HG02759 (cell line): ENCODE data around the gene ZNF518B.

Source experiments
- ATAC-seq: cut with Tn5 transposase; IDR thresholded peaks from one replicate; pipeline ENCODE4 v1.9.1; 2021; ENCODE audit warnings: mild to moderate bottlenecking, moderate library complexity; ENCODE audit not compliant: unreplicated experiment

The ZNF518B gene

GRCh38 chr4:10457255-10457801 is at the start of gene ZNF518B:
TSS of gene ZNF518B (minus strand) at chr4:10457426. CDS start at chr4:10446328, 11,098 bp downstream.
- ATAC-seq = peak; percentile 79

DNA sequence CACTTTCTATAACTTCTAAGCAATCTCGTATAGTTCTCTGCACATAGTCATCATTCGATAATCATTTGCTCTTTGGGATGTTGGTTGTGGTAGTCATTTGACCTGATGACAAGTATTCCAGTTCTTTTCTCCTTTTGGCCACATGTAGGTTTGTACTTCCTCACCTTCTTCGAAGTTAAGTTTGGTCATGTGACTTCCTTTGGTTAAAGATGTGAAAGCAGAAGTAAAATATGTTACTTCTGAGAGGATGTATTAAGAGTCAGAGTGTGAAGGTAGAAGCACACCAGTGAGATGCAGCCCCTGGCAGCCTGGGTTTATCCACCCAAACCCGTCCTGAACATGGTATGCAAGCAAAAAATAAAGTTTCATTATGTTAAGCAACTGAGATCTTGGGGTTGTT is 48.9 kb upstream of the ZNF518B start:
- ATAC-seq = no peak

DNA sequence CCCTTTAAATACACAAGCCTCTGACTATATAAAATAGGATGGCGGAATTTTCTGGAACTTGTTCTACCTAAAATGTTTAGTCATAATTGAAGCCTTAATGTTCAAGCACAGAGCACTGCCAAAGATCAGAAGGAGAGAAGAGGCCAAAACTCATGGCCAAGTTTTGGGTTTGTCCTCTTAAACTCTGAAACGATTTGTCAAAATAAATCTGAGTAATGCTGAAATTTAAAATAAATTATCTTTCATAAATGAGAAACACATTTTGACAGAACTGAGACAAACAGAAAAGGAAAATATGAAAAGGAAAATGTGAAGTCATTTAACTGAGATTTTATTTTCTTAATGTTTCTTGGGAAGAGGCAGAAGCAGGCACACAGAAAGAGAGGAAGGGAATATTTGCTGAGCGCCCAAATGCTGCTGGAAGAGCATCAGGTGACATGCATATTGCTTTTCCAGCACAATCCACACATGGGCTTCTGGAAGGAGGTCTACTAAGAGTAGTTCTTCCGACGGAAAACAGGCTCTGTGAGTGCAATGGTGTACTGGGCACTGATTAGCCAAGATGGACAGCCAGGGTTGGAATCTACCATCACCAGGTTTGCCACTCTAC is 47.4 kb upstream of the ZNF518B start:
- ATAC-seq = no peak

GRCh38 chr4:10502717-10503116 is 45.5 kb upstream of the ZNF518B start:
- ATAC-seq = no peak

DNA sequence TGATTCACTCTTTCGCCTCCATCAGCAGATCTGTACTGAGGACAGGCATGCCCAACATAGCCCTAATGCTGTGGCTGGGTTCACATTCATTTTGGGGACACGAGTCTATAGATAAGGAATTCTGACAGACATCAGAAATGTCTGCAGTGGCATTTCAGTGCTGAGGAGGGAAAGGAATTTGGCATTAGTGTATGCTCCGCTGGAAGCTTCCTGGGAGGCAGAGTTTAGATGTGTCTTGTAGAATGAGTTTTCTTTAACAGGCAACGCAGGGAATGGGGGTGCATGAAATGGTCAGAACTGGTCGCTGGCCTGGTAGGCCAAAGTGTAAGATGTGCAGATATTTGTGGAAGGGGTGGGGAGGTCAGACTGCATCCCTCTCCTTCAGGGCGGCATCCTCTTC is 43.5 kb upstream of the ZNF518B start:
- ATAC-seq = no peak

DNA sequence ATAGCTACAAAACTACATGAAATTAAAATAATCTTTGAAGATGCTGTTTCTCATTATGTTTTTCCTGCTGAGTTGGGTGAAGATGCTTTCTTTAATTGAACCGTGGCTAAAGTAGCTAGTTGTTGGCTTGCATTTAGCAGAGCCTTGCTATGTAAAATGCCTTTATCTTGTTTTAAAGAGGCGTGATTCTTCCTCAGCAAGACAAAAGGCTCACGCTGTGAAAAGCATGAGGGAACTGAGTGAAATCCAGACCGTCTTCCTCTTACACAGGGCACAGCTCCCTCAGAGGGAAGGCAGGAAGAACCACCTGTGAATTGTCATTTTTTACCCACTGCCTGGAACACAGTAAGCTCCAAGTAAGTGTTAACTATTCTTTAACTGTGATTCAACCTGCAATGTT is 39.0 kb upstream of the ZNF518B start:
- ATAC-seq = no peak

DNA sequence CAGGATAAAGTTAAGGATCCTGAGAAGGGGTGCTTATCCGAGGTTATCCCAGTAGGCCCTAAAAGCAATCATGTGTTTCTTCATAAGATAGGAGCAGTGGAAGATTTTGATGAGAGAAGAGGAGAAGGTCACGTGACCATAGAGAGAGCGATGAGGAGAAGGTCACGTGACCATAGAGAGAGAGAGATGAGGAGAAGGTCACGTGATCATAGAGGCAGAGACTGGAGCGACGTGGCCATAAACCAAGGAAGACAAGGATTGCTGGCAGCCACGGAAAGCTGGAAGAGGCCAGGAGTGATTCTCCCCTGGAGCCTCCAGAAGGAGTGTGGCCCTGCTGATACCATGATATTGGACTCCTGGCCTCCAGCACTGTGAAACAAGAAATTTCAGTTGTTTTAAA is 38.4 kb upstream of the ZNF518B start:
- ATAC-seq = no peak

DNA sequence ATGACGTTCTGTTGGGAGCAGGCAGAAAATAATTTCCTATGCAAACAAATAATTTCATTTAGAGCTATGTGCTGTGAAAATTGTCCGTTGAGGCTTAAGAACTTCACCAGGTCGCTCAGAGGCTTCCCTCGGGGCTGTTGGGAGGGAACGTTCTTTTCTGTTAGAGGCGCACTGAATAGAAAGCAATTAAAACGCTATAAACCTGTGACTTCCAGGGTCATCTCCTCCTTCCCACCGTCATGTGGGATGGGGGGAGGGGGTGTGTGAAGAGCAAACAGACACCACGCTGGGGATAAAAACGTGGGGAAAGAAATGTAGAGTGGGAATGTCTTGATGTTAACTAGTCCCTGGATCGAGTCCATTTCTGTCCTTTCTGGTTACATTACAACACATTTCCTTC is 35.2 kb upstream of the ZNF518B start:
- no peak for ATAC-seq

DNA sequence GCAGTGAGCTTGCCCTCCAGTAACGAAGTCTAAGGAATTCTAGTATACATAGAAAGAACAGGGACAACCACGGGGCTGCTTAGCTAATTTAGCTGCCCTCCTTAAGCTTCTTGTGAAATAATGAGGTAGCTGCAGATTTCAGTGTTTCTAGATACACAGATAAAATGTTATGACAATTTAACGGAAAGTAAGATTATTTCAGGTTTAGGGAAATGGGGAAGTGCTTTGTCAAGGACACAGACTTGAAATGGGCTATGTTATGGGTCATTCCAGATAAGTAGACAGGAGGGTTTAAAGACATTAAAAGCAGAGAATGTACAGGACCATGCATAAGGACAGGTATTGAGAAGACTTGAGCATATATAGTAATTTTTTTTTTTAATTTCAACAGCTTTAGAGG is 34.2 kb upstream of the ZNF518B start:
- ATAC-seq = no peak

- ATAC-seq = no peak
Measured at GRCh38 chr4:10490996-10491395, 33.8 kb upstream of the ZNF518B start.

DNA sequence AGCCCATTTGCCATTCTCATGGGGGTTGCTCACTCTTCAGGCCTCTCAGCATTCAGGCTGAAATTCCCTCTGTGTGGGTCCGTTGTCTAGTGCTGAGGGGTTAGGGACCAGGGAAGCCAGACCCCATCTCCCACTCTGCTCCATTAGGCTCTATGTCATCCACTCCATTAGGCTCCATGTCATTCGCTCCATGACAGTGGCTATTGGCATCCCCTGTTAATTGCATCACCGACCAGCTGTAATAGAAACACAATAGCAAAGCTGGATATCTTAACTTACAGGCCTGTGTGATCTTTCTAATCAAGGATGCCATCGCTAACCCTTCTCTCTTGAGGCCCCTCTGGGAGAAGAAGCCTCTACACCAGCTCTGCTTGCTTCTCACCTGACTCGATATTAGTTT is 25.7 kb upstream of the ZNF518B start:
- no peak for ATAC-seq

GRCh38 chr4:10480616-10481015 is 23.4 kb upstream of the ZNF518B start:
- ATAC-seq = no peak

GRCh38 chr4:10478621-10479020 is 21.4 kb upstream of the ZNF518B start:
- no peak for ATAC-seq

GRCh38 chr4:10470505-10470904 is 13.3 kb upstream of the ZNF518B start:
- no peak for ATAC-seq

DNA sequence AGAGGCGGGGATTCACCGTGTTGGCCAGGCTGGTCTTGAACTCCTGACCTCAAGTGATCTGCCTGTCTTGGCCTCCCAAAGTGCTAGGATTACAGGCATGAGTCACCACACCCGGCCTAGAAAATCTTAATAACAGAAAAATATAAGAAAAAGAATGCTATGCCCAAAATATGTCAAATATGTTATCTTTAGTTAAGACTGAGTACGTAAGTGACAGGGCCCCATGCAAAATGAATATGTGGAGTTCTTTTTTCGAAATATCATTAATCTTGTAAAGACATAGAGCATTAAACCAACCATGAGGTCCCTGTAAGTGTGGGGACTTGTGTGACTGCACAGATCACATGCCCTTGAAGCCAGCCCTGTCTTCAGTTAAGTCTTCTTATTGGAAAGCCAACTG is 8.9 kb upstream of the ZNF518B start:
- ATAC-seq = no peak

DNA sequence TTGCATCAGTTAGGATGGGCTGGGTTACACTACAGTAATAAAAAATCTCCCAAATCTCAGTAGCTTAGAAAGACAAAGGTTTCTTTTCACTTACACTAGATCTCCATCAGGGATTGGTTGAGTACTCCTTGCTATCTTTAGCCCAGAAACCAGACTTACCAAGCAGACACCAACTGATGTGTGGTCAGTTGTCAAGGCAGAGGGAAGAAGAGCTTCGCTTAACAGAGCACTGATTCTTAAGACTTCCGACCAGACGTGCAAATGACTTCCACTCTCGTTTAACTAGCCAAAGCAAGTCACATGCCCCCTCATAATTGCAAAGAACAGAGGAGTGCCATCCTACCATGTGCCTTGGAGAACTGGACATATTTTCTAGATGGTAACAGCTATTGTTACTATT is 5.7 kb upstream of the ZNF518B start:
- ATAC-seq = no peak

- ATAC-seq = no peak
Measured at GRCh38 chr4:10461850-10462400, 4.7 kb upstream of the ZNF518B start.

DNA sequence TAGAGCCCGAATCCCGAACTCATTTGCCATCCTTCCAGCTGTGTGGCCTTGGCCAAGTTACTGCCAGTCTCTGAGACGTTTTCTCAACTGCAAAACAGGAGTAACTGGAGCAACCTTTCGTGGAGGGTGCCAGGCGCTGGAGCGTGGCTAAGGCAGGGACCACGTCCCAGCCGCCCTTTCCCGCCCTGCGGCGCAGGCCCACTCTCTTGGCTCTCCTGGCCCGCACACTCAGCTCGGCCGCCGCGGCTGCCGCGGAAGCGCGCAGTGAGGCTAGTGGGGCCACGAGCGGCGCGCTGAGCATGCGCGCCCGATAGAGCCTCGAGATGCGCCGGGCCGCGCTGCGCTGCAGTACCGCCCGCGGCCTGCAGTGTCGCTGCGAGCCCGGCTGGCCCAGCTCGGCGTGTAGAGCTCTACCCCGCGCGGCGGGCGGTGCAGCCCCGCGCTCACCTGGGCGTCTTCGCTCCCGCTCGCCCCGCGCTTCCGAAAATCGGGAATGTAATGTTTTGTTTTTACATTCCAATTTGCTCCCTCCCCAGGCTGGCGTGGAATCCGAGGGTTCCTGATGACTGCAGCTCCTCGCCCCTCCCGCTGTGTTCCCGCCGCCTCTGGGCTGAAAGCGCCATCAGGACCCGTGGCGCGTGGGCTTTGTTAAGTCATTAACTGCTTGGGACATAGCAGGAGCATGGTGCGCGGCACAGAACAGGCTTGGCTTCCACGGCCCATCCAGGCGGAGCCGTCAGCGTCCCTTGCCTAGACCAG is 4.0 kb upstream of the ZNF518B start:
- peak; percentile 81 for ATAC-seq

- ATAC-seq = no peak
Measured at GRCh38 chr4:10460313-10461047, 3.3 kb upstream of the ZNF518B start.

DNA sequence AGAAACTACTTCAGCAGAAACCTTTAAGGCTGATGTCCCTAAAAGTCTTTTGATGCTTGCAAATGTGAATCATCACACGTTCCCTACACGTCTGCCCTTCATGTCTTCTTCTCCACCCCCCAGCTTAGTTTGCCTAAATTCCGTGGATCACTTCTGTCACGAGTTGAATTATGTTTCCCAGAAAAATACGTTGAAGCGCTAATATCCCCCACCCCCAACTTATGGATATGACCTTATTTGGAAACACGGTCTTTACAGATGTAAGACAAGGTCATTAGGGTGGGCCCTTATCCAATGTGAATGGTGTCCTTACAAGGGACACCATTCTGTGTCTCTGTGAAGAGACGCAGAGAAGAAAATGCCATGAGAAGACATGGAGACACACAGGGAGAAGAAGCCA is 2.1 kb upstream of the ZNF518B start:
- no peak for ATAC-seq

DNA sequence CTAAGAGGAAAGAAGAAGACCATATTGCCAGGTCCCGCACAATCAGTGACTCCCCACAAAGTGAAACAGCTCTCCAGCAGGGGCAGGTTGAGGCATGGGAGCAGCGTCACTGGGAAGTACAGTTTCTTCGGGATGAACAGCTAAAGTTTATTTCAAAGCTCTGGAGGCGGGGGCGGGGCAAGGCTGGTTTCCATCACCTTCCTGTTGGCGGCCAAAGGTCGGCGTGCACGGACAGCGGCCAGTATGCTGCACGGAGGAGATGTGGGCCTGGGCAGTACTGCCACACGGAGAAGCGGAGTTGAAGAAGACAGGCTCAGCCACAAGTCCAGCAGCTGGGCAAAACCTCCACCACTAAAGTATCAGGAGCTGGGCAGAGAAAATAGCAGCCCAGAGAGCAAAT is 951 bp upstream of the ZNF518B start:
- ATAC-seq = no peak
